Forelimb muscle (tissue), 1 donor: ENCODE measurements around the gene TSHZ2. TPM values are rescaled to one million over a fixed set of nuclear protein-coding genes. Genes with fewer than 3 reads are reported as not detected.
"Not testable (repeated sequence)": the region's sequence is repeated elsewhere in the genome, so short reads cannot be mapped to it uniquely, and the experiment has no call there.

ENCODE experiments used
- DNase-seq: peaks from one replicate; pipeline ENCODE4 v3.0.0-alpha.2; 2013; ENCODE audit warnings: low read depth
- polyA plus RNA-seq: library from polyadenylated mRNA; unstranded; fragments of 120-200 nt; gene quantifications from one replicate; pipeline ENCODE4 v1.2.1, GENCODE V29; 2013; ENCODE audit not compliant: insufficient read length

TSHZ2 gene
- polyA plus RNA-seq, 1 donor, result 9.0 TPM

- no peak for DNase-seq
Observed at GRCh38 chr20:53500651-53501050, 528.5 kb downstream of the TSHZ2 start.

GRCh38 chr20:53502820-53503219, 530.7 kb downstream of the TSHZ2 start:
- DNase-seq, result no peak

- DNase-seq, result no peak
Observed at GRCh38 chr20:53503517-53503919, 531.4 kb downstream of the TSHZ2 start.

GRCh38 chr20:53504106-53504505, 531.9 kb downstream of the TSHZ2 start:
- DNase-seq, result not testable (repeated sequence)

GRCh38 chr20:53510262-53510661, 538.1 kb downstream of the TSHZ2 start:
- DNase-seq, result no peak

GRCh38 chr20:53510704-53511103, 538.5 kb downstream of the TSHZ2 start:
- no peak for DNase-seq

- DNase-seq, result no peak
Observed at GRCh38 chr20:53512076-53512475, 539.9 kb downstream of the TSHZ2 start.

GRCh38 chr20:53513168-53513488, 541.0 kb downstream of the TSHZ2 start:
- no peak for DNase-seq

GRCh38 chr20:53513489-53514298, 541.5 kb downstream of the TSHZ2 start:
- no peak for DNase-seq

GRCh38 chr20:53515749-53516148, 543.6 kb downstream of the TSHZ2 start:
- DNase-seq, result no peak

- no peak for DNase-seq
Observed at GRCh38 chr20:53517146-53517545, 545.0 kb downstream of the TSHZ2 start.

- not testable (repeated sequence) for DNase-seq
Observed at GRCh38 chr20:53521421-53521820, 549.3 kb downstream of the TSHZ2 start.

GRCh38 chr20:53522026-53522425, 549.9 kb downstream of the TSHZ2 start:
- DNase-seq, result no peak

GRCh38 chr20:53522696-53523095, 550.5 kb downstream of the TSHZ2 start:
- no peak for DNase-seq

- not testable (repeated sequence) for DNase-seq
Observed at GRCh38 chr20:53523615-53524014, 551.5 kb downstream of the TSHZ2 start.

GRCh38 chr20:53524589-53525312, 552.6 kb downstream of the TSHZ2 start:
- DNase-seq, result no peak

- DNase-seq, result no peak
Observed at GRCh38 chr20:53527196-53527595, 555.0 kb downstream of the TSHZ2 start.

GRCh38 chr20:53529658-53530057, 557.5 kb downstream of the TSHZ2 start:
- DNase-seq, result no peak

GRCh38 chr20:53530440-53530839, 558.3 kb downstream of the TSHZ2 start:
- DNase-seq, result no peak

- DNase-seq, result not testable (repeated sequence)
Observed at GRCh38 chr20:53532654-53533312, 560.6 kb downstream of the TSHZ2 start.

- DNase-seq, result no peak
Observed at GRCh38 chr20:53533500-53533899, 561.3 kb downstream of the TSHZ2 start.

- no peak for DNase-seq
Observed at GRCh38 chr20:53534037-53534436, 561.9 kb downstream of the TSHZ2 start.

- DNase-seq, result no peak
Observed at GRCh38 chr20:53535878-53536277, 563.7 kb downstream of the TSHZ2 start.
